Endothelial cell of umbilical vein (primary cell): Measurements from ENCODE around the gene YWHAG. TPM values are rescaled to one million over a fixed set of nuclear protein-coding genes. Genes with fewer than 3 reads are reported as not detected.

Experiments
- BruUV-seq: library from RNA; stranded (reverse); fragments of 400-500 nt; replicated peaks from 2 replicates; lab custom pipeline; 2021; lab: Mats Ljungman, UMichigan
- CTCF ChIA-PET: fragments of 300-600, 350-600 bp; sonication (Branson Sonifier 250); formaldehyde crosslinking; loops from one replicate; lab custom pipeline; 2021; ENCODE audit warnings: antibody characterized with exemption, inconsistent platforms; lab: Charles Lee
- POLR2A ChIA-PET: fragments of 300-600, 350-600 bp; sonication (Branson Sonifier 250); formaldehyde crosslinking; loops from one replicate; lab custom pipeline; 2021; ENCODE audit warnings: antibody characterized with exemption, inconsistent platforms; lab: Charles Lee
- DNase-seq: peaks from one replicate; pipeline ENCODE4 v3.0.0-alpha.2; 2011; ENCODE audit warnings: low read depth, low spot score
- FAIRE-seq: peaks from 2 replicates; lab custom pipeline; 2011; peaks lifted over from hg19 to GRCh38; lab: Jason Lieb, UNC
- H2AFZ ChIP-seq: 2 replicates; pipeline ENCODE4 v1.6.0; 2012; ENCODE audit warnings: low read depth, low read length, control low read depth, inconsistent platforms
- H3K27ac ChIP-seq: 2 replicates; pipeline ENCODE4 v1.5.1; 2011; ENCODE audit warnings: low read depth, mild to moderate bottlenecking, control low read depth, low read length, moderate library complexity; ENCODE audit not compliant: insufficient read depth
- H3K27me3 ChIP-seq, 2 experiments: 2 replicates each; pipeline versions ENCODE4 v1.6.0 to v1.6.1; 2011; ENCODE audit warnings: low read length in 2 of 2, mixed read lengths in 1 of 2; ENCODE audit not compliant: control insufficient read depth in 2 of 2, insufficient read depth in 2 of 2
- H3K36me3 ChIP-seq, 2 experiments: 2 replicates in 1 of 2; 3 replicates in 1 of 2; pipeline ENCODE4 v1.5.1; 2011; ENCODE audit warnings: low read length in 2 of 2, mild to moderate bottlenecking in 1 of 2, moderate library complexity in 1 of 2; ENCODE audit not compliant: control insufficient read depth in 2 of 2, insufficient read depth in 2 of 2; ENCODE audit errors: extremely low read depth in 1 of 2
- H3K4me1 ChIP-seq: 3 replicates; pipeline ENCODE4 v1.5.1; 2011; ENCODE audit warnings: mild to moderate bottlenecking, low read length; ENCODE audit not compliant: control insufficient read depth, insufficient read depth; ENCODE audit errors: extremely low read depth
- H3K4me2 ChIP-seq: 2 replicates; pipeline ENCODE4 v1.6.1; 2011; ENCODE audit warnings: low read length, control low read depth, mixed read lengths; ENCODE audit not compliant: insufficient read depth
- H3K4me3 ChIP-seq, 3 experiments: fragments of 200-600 bp in 1 of 3; sonication (generic), shearing (Covaris generic) in 1 of 3; replicated peaks in 1 of 3; 2 replicates each; pipeline ENCODE4 v1.5.1; 2011 to 2016; ENCODE audit warnings: control low read depth in 3 of 3, low read length in 3 of 3, mild to moderate bottlenecking in 2 of 3, inconsistent platforms in 1 of 3, low read depth in 1 of 3, moderate library complexity in 1 of 3; ENCODE audit not compliant: insufficient read depth in 1 of 3
- H3K79me2 ChIP-seq: 2 replicates; pipeline ENCODE4 v1.6.0; 2012; ENCODE audit warnings: low read length, inconsistent platforms; ENCODE audit not compliant: control insufficient read depth, insufficient read depth
- H3K9ac ChIP-seq: replicated peaks from 2 replicates; pipeline ENCODE3; 2011; ENCODE audit warnings: low read length, control low read depth; ENCODE audit not compliant: insufficient read depth; ENCODE audit errors: extremely low read depth
- H3K9me1 ChIP-seq: replicated peaks from 3 replicates; pipeline ENCODE4 v1.6.0; 2011; ENCODE audit warnings: mild to moderate bottlenecking, low read length; ENCODE audit not compliant: control insufficient read depth, insufficient read depth; ENCODE audit errors: extremely low read depth
- H3K9me3 ChIP-seq: replicated peaks from 2 replicates; pipeline ENCODE4 v1.5.1; 2012; ENCODE audit warnings: low read length, inconsistent platforms; ENCODE audit not compliant: control insufficient read depth, insufficient read depth
- H4K20me1 ChIP-seq: replicated peaks from 2 replicates; pipeline ENCODE3; 2011; ENCODE audit warnings: mild to moderate bottlenecking, low read length; ENCODE audit not compliant: control insufficient read depth, insufficient read depth; ENCODE audit errors: extremely low read depth
- EZH2 ChIP-seq: IDR thresholded peaks from 2 replicates; pipeline ENCODE4 v1.6.1; 2012; ENCODE audit warnings: borderline replicate concordance, low read depth, mild to moderate bottlenecking, moderate library complexity, low read length, inconsistent platforms; ENCODE audit not compliant: severe bottlenecking
- FOS ChIP-seq: IDR thresholded peaks from 2 replicates; pipeline ENCODE4 v1.6.1; 2011; ENCODE audit warnings: mild to moderate bottlenecking, low read length, moderate library complexity, borderline replicate concordance; ENCODE audit not compliant: insufficient read depth
- GATA2 ChIP-seq: IDR thresholded peaks from 2 replicates; pipeline ENCODE4 v1.7.0; 2011; ENCODE audit warnings: low read depth, mild to moderate bottlenecking, moderate library complexity, mixed read lengths, low read length; ENCODE audit not compliant: insufficient read length, insufficient read depth
- JUN ChIP-seq: IDR thresholded peaks from 2 replicates; pipeline ENCODE4 v1.6.1; 2011; ENCODE audit warnings: borderline replicate concordance, low read depth; ENCODE audit not compliant: insufficient read length, insufficient read depth
- MAX ChIP-seq: IDR thresholded peaks from 2 replicates; pipeline ENCODE4 v1.6.1; 2011; ENCODE audit not compliant: insufficient read depth, insufficient read length
- MYC ChIP-seq: IDR thresholded peaks from one replicate; pipeline ENCODE4 v1.6.1; 2011; ENCODE audit warnings: mild to moderate bottlenecking, low read depth, low read length
- POLR2A ChIP-seq: IDR thresholded peaks from 2 replicates; pipeline ENCODE4 v1.6.1; 2012; ENCODE audit warnings: low read depth, mild to moderate bottlenecking, control low read depth, low read length
- POLR2AphosphoS5 ChIP-seq: IDR thresholded peaks from 2 replicates; pipeline ENCODE4 v1.6.1; 2012; ENCODE audit warnings: low read depth, mild to moderate bottlenecking, control low read depth, low read length, moderate library complexity; ENCODE audit not compliant: insufficient read depth
- dilution Hi-C: fragments of 300-500 bp; cut with MboI; formaldehyde crosslinking; loops from one replicate; pipeline ENCODE4 v1.15.0; 2019; ENCODE audit warnings: low sequenced_read_pairs; ENCODE audit not compliant: extremely low pct_ligation_motif_present
- intact Hi-C: fragments of 100-400 bp; cut with micrococcal nuclease; formaldehyde crosslinking; loops from one replicate; pipeline ENCODE4 v1.10.0; 2022
- polyA plus RNA-seq, 4 experiments: library from polyadenylated mRNA; depleted of rRNA in 3 of 4; stranded (reverse) in 3 of 4; unstranded in 1 of 4; fragments of >200 nt; gene quantifications; 2 replicates each; pipeline versions ENCODE4 v1.2.1 to v1.2.3, GENCODE V29; 2011 to 2012; ENCODE audit warnings: missing spikeins in 1 of 4
- total RNA-seq: library from RNA; stranded (reverse); gene quantifications from 2 replicates; pipeline ENCODE4 v1.2.3, GENCODE V29; 2021
- TF ChIP-seq, protein P1 (sequence below), 2 donors: IDR thresholded peaks; 1 replicate in 1 of 2; 2 replicates in 1 of 2; pipeline ENCODE4 v1.5.1; 2011; ENCODE audit warnings: low read length in 2 of 2, mild to moderate bottlenecking in 2 of 2, moderate library complexity in 2 of 2, control low read depth in 1 of 2, inconsistent platforms in 1 of 2, low read depth in 1 of 2; ENCODE audit not compliant: insufficient read depth in 1 of 2; ENCODE audit errors: extremely low read depth in 1 of 2

Gene YWHAG
- total and polyA plus RNA-seq, 2 donors (not counting 3 experiments of a cell fraction or from before 2014, with no cell fraction given) = 55.6 to 205 TPM

DNA sequence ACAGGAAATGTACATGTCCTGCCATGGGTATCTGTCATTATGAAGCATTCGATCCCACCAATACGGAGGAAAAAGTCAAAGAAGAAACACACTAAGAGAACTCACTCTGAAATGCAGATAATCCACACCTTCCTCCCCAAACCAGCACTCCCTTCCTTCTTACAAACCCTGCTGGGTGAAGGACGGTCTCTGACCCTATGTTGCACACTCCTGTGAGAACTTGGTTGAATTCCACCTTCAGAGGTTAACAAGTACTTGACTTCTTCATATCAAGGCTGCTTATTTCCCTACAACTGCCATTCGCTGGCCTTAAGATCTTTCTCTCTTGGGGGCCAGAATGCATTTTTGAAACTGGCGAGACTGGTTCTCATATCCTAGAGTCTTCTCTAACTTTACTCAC is 16.6 kb downstream of the YWHAG start:
- Histone ChIP-seq H3K4me3 (no peak overlapping the region), H3K27me3 (no peaks in the 10 kb centered on the region), H3K79me2 (peaks cover 100% of the 10 kb centered on the region), H3K9ac (no peak overlapping the region), H3K9me1 (no peaks in the 10 kb centered on the region), H2AFZ (no peak overlapping the region), H3K27ac (no peak overlapping the region), H4K20me1 (peaks cover 16% of the 10 kb centered on the region), H3K4me2 (no peak overlapping the region), H3K36me3 (peaks cover 19 to 31% of the 10 kb centered on the region in 2 experiments), H3K4me1 (peaks cover 26% of the 10 kb centered on the region), H3K9me3 (no peaks in the 10 kb centered on the region)
- no peak for DNase-seq
- BruUV-seq = no TSS peak
- TF ChIP-seq POLR2AphosphoS5 (no peak), POLR2A (no peak), EZH2 (no peak), MYC (no peak), FOS (no peak), MAX (no peak), GATA2 (no peak), JUN (no peak)
- TF ChIP-seq, protein P1, sequence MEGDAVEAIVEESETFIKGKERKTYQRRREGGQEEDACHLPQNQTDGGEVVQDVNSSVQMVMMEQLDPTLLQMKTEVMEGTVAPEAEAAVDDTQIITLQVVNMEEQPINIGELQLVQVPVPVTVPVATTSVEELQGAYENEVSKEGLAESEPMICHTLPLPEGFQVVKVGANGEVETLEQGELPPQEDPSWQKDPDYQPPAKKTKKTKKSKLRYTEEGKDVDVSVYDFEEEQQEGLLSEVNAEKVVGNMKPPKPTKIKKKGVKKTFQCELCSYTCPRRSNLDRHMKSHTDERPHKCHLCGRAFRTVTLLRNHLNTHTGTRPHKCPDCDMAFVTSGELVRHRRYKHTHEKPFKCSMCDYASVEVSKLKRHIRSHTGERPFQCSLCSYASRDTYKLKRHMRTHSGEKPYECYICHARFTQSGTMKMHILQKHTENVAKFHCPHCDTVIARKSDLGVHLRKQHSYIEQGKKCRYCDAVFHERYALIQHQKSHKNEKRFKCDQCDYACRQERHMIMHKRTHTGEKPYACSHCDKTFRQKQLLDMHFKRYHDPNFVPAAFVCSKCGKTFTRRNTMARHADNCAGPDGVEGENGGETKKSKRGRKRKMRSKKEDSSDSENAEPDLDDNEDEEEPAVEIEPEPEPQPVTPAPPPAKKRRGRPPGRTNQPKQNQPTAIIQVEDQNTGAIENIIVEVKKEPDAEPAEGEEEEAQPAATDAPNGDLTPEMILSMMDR (IDR thresholded peaks at IDR 0.05; ENCODE audit: extremely low read depth in 1 of 2, insufficient read depth in 1 of 2, low read depth in 1 of 2, low read length in 2 of 2) = no peak
- dilution Hi-C loops (no loop called here), intact Hi-C loops (no loop called here)
- FAIRE-seq = no peak
- ChIA-PET CTCF (no interaction called here), POLR2A (no interaction called here)
